ENCODE data around the gene RHO.

RHO gene

GRCh38 chr3:129534428-129535027, 6.1 kb downstream of the RHO start:
- Histone ChIP-seq H4K20me1 (ENCODE audit: insufficient read depth, low read length) (no peaks in the 10 kb centered on the region), H3K4me1 (ENCODE audit: low read length) (peaks cover 6% of the 10 kb centered on the region; the same call in 1 of the 2 replicates), H3K27ac (ENCODE audit: low read length) (no peak overlapping the region), H3F3A (ENCODE audit: insufficient read depth, low read length) (no peaks in the 10 kb centered on the region), H3K9me3 (replicated peaks; ENCODE audit: insufficient read depth, low read length) (no peaks in the 10 kb centered on the region), H2AFZ (ENCODE audit: low read length) (no peak overlapping the region), H3K79me2 (ENCODE audit: low read length) (no peaks in the 10 kb centered on the region), H3K9ac (ENCODE audit: low read length) (no peak overlapping the region), H3K36me3 (replicated peaks; ENCODE audit: insufficient read depth, low read length) (no peaks in the 10 kb centered on the region), H3K27me3 (replicated peaks; ENCODE audit: insufficient read depth, low read length) (no peaks in the 10 kb centered on the region), H3K9me2 (replicated peaks; ENCODE audit: insufficient read depth, low read length) (no peaks in the 10 kb centered on the region), H3K4me3 (ENCODE audit: low read length) (no peak overlapping the region), H3K4me2 (ENCODE audit: low read depth, low read length) (no peak overlapping the region)
- TF ChIP-seq EZH2phosphoT487 (IDR thresholded peaks at IDR 0.05; ENCODE audit: low read length) (no peak), CTCF (IDR thresholded peaks at IDR 0.05; ENCODE audit: low read length) (no peak), EZH2 (optimal IDR thresholded peaks at IDR 0.05; ENCODE audit: low read depth, low read length) (no peak)
- DNase-seq = no peak

GRCh38 chr3:129535075-129535474, 6.6 kb downstream of the RHO start:
- Histone ChIP-seq H3K27ac (ENCODE audit: low read length) (no peak overlapping the region), H3K4me3 (ENCODE audit: low read length) (no peak overlapping the region), H3K9me2 (replicated peaks; ENCODE audit: insufficient read depth, low read length) (no peaks in the 10 kb centered on the region), H3K4me2 (ENCODE audit: low read depth, low read length) (no peak overlapping the region), H3K79me2 (ENCODE audit: low read length) (no peaks in the 10 kb centered on the region), H2AFZ (ENCODE audit: low read length) (no peak overlapping the region), H3F3A (ENCODE audit: insufficient read depth, low read length) (no peaks in the 10 kb centered on the region), H3K9me3 (replicated peaks; ENCODE audit: insufficient read depth, low read length) (no peaks in the 10 kb centered on the region), H3K4me1 (ENCODE audit: low read length) (peaks cover 6% of the 10 kb centered on the region; the same call in 1 of the 2 replicates), H3K27me3 (replicated peaks; ENCODE audit: insufficient read depth, low read length) (no peaks in the 10 kb centered on the region), H3K36me3 (replicated peaks; ENCODE audit: insufficient read depth, low read length) (no peaks in the 10 kb centered on the region), H3K9ac (ENCODE audit: low read length) (no peak overlapping the region), H4K20me1 (ENCODE audit: insufficient read depth, low read length) (no peaks in the 10 kb centered on the region)
- no peak for DNase-seq
- TF ChIP-seq EZH2 (optimal IDR thresholded peaks at IDR 0.05; ENCODE audit: low read depth, low read length) (no peak), CTCF (IDR thresholded peaks at IDR 0.05; ENCODE audit: low read length) (no peak), EZH2phosphoT487 (IDR thresholded peaks at IDR 0.05; ENCODE audit: low read length) (no peak)

GRCh38 chr3:129536374-129536667, 7.9 kb downstream of the RHO start:
- Histone ChIP-seq H3K9me2 (replicated peaks; ENCODE audit: insufficient read depth, low read length) (no peaks in the 10 kb centered on the region), H3K27me3 (replicated peaks; ENCODE audit: insufficient read depth, low read length) (no peaks in the 10 kb centered on the region), H3K36me3 (replicated peaks; ENCODE audit: insufficient read depth, low read length) (no peaks in the 10 kb centered on the region), H3K27ac (ENCODE audit: low read length) (no peak overlapping the region), H2AFZ (ENCODE audit: low read length) (no peak overlapping the region), H3K4me1 (ENCODE audit: low read length) (peaks cover 6% of the 10 kb centered on the region; the same call in 1 of the 2 replicates), H4K20me1 (ENCODE audit: insufficient read depth, low read length) (no peaks in the 10 kb centered on the region), H3K4me3 (ENCODE audit: low read length) (no peak overlapping the region), H3F3A (ENCODE audit: insufficient read depth, low read length) (no peaks in the 10 kb centered on the region), H3K9me3 (replicated peaks; ENCODE audit: insufficient read depth, low read length) (no peaks in the 10 kb centered on the region), H3K9ac (ENCODE audit: low read length) (no peak overlapping the region), H3K79me2 (ENCODE audit: low read length) (no peaks in the 10 kb centered on the region), H3K4me2 (ENCODE audit: low read depth, low read length) (no peak overlapping the region)
- no peak for TF ChIP-seq EZH2 (optimal IDR thresholded peaks at IDR 0.05; ENCODE audit: low read depth, low read length)
- no peak for TF ChIP-seq EZH2phosphoT487 (IDR thresholded peaks at IDR 0.05; ENCODE audit: low read length)
- TF ChIP-seq CTCF (IDR thresholded peaks at IDR 0.05; ENCODE audit: low read length) = no peak
- peak; percentile 48 for DNase-seq

Data from MM.1S (cell line).